H1 (cell line): Measurements from ENCODE around the gene FCHO1. TPM values are rescaled to one million over a fixed set of nuclear protein-coding genes. Genes with fewer than 3 reads are reported as not detected.

Experiments
- ATF3 ChIP-seq: IDR thresholded peaks from 2 replicates; pipeline ENCODE4 v1.6.1; 2011; ENCODE audit warnings: low read depth, mild to moderate bottlenecking, low read length; ENCODE audit not compliant: insufficient read depth
- polyA plus RNA-seq, 7 experiments: library from polyadenylated mRNA; depleted of rRNA in 3 of 7; stranded (reverse) in 5 of 7; unstranded in 2 of 7; fragments of >200 nt in 5 of 7; fragments of 200-250 nt in 2 of 7; gene quantifications; 1 replicate in 5 of 7; 2 replicates in 1 of 7; 4 replicates in 1 of 7; pipeline versions ENCODE4 v1.2.1 to v1.2.3, GENCODE V29; 2011 to 2013; ENCODE audit warnings: missing spikeins in 2 of 7, mixed read lengths in 2 of 7
- total RNA-seq: library from RNA; stranded (reverse); fragmentation: NEBNext Ultra II Directional; extraction: Animal tissue kit (Norgen Biotek cat#: 25700); gene quantifications from 2 replicates; pipeline ENCODE4 v1.2.1, GENCODE V29; 2021

Gene FCHO1
- total and polyA plus RNA-seq, 2 of the 8 experiments (the other 6 are each of a cell fraction or from before 2014, with no cell fraction given) = 13.0 to 25.9 TPM

- no peak for TF ChIP-seq ATF3
These were observed 13.6 kb upstream of the FCHO1 start (continued) for GRCh38 chr19:17737690-17738153.
